ENCODE measurements around the gene SV2C. TPM values are rescaled to one million over a fixed set of nuclear protein-coding genes. Genes with fewer than 3 reads are reported as not detected.

The SV2C gene
- total RNA-seq, 2 donors from 2014 or later = not detected

DNA sequence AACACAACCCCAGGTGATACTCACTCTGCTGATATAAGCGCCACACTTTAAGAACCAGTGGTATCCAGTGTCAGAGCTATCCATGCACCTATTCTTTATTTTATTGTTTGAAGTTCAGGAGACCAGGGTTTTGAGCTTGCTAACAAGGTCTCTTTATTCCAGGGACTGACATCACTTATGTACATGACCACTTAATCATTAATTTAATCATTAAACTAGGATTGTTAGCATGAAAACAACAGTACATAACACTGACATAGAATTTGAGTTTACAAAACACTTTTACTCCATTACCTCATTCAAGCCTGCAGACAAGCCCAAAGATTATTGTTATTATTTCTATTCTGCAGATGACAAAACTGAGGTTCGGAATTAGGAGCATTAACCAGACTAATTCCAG lies 168.5 kb downstream of the SV2C start:
- Histone ChIP-seq H3K9me3 (ENCODE audit: control insufficient read depth, low read length) (no peaks in the 10 kb centered on the region), H3K9ac (ENCODE audit: extremely low read depth, low read length, poor library complexity, severe bottlenecking) (no peak overlapping the region), H3K4me1 (ENCODE audit: control insufficient read depth, insufficient read depth, low read length) (no peaks in the 10 kb centered on the region), H3K27ac (ENCODE audit: low read depth, low read length) (no peak overlapping the region), H3K27me3 (ENCODE audit: control insufficient read depth, insufficient read depth, low read length, poor library complexity, severe bottlenecking) (peaks cover 11% of the 10 kb centered on the region), H3K4me3 (ENCODE audit: low read length) (no peak overlapping the region), H3K36me3 (ENCODE audit: control insufficient read depth, insufficient read depth, low read length) (no peaks in the 10 kb centered on the region)
- Mint-ChIP-seq H3K27ac (no peak overlapping the region), H3K4me1 (no peaks in the 10 kb centered on the region), H3K9me3 (no peaks in the 10 kb centered on the region), H3K4me3 (no peak overlapping the region), H3K27me3 (ENCODE audit: insufficient read depth) (peaks cover 11% of the 10 kb centered on the region), H3K36me3 (ENCODE audit: low read depth) (no peaks in the 10 kb centered on the region)
- WGBS, 2 experiments (ENCODE audit: insufficient coverage in 1 of 2, insufficient read length in 1 of 2) = 92 to 94% methylated on average over 2 of the region's 2 CpGs
- TF ChIP-seq, protein P1, sequence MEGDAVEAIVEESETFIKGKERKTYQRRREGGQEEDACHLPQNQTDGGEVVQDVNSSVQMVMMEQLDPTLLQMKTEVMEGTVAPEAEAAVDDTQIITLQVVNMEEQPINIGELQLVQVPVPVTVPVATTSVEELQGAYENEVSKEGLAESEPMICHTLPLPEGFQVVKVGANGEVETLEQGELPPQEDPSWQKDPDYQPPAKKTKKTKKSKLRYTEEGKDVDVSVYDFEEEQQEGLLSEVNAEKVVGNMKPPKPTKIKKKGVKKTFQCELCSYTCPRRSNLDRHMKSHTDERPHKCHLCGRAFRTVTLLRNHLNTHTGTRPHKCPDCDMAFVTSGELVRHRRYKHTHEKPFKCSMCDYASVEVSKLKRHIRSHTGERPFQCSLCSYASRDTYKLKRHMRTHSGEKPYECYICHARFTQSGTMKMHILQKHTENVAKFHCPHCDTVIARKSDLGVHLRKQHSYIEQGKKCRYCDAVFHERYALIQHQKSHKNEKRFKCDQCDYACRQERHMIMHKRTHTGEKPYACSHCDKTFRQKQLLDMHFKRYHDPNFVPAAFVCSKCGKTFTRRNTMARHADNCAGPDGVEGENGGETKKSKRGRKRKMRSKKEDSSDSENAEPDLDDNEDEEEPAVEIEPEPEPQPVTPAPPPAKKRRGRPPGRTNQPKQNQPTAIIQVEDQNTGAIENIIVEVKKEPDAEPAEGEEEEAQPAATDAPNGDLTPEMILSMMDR (conservative IDR thresholded peaks at IDR 0.05) = no peak
- DNase-seq = no peak

DNA sequence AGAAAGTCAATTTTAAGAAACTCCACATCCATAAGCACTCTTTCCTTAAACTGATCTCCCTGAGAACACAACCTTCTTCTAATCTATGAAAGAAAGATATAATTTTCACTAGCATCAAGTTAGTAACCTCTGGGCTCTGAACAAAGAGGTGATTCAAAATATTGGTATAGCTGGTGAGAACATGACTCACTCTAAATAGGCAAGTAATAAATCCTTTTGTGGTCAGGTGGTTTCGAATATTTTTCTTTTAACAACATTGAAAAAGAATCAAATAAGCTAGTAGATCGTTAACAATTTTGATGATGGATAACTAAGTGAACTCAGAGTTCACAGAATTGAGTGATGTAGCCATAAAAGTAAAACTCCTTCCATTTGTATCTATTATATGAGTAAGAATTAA lies 169.3 kb downstream of the SV2C start:
- H3K9ac ChIP-seq (ENCODE audit: extremely low read depth, low read length, poor library complexity, severe bottlenecking) = no peak overlapping the region
- no peaks in the 10 kb centered on the region for H3K9me3 ChIP-seq (ENCODE audit: control insufficient read depth, low read length)
- H3K4me3 ChIP-seq (ENCODE audit: low read length) = no peak overlapping the region
- H3K4me1 ChIP-seq (ENCODE audit: control insufficient read depth, insufficient read depth, low read length) = no peaks in the 10 kb centered on the region
- 78 to 87% methylated on average over 1 to 2 of the region's 2 CpGs for WGBS, 2 experiments (ENCODE audit: insufficient coverage in 1 of 2, insufficient read length in 1 of 2)
- peaks cover 11% of the 10 kb centered on the region for H3K27me3 Mint-ChIP-seq (ENCODE audit: insufficient read depth)
- TF ChIP-seq, protein P1 (conservative IDR thresholded peaks at IDR 0.05) = no peak
- DNase-seq = no peak
- no peaks in the 10 kb centered on the region for H3K36me3 ChIP-seq (ENCODE audit: control insufficient read depth, insufficient read depth, low read length)
- H3K9me3 Mint-ChIP-seq = no peaks in the 10 kb centered on the region
- H3K4me3 Mint-ChIP-seq = no peak overlapping the region
- H3K4me1 Mint-ChIP-seq = no peaks in the 10 kb centered on the region
- H3K27me3 ChIP-seq (ENCODE audit: control insufficient read depth, insufficient read depth, low read length, poor library complexity, severe bottlenecking) = peaks cover 11% of the 10 kb centered on the region
- H3K36me3 Mint-ChIP-seq (ENCODE audit: low read depth) = no peaks in the 10 kb centered on the region
- no peak overlapping the region for H3K27ac ChIP-seq (ENCODE audit: low read depth, low read length)
- H3K27ac Mint-ChIP-seq = no peak overlapping the region

DNA sequence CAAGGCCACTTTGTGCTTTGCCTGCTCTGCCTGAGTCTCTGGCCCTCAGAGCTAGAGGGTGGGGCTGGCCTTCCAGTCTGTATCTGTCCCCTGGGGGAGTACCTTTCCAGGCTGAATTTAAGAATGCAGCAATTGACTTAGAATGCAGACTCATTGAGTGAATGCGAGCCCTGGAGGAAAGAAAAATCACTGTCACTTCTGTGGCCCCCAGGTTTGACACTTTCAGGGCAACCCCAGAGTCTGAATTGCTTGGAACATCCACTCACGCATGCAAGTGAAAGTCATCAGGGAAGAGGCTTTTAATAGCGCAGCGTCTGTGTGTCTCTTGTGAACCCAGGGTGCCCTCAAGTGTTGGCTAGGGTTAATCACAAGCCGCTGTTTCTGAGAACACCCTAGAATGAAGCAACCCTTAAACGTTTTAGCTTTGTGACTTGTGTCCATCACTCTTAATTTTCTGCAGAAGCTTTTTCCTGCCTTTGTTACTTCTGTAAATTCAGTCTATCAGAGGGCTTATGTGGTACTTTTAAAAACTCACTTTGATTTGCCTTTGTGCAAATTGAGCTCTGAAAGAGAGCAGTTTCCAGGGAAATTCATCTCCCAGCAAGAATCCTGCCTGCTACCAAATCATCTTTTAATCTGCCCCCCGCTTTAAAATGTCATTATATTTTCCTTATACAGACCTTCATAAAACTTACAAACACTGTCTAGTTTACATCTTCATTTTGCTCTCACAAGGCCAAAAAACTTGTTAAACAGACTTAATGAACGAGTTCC lies 173.1 kb downstream of the SV2C start:
- H3K9me3 ChIP-seq (ENCODE audit: control insufficient read depth, low read length) = no peaks in the 10 kb centered on the region
- H3K27me3 Mint-ChIP-seq (ENCODE audit: insufficient read depth) = peaks cover 11% of the 10 kb centered on the region
- no peak overlapping the region for H3K9ac ChIP-seq (ENCODE audit: extremely low read depth, low read length, poor library complexity, severe bottlenecking)
- H3K4me3 Mint-ChIP-seq = no peak overlapping the region
- H3K4me3 ChIP-seq (ENCODE audit: low read length) = no peak overlapping the region
- H3K4me1 Mint-ChIP-seq = no peaks in the 10 kb centered on the region
- no peaks in the 10 kb centered on the region for H3K4me1 ChIP-seq (ENCODE audit: control insufficient read depth, insufficient read depth, low read length)
- H3K27ac ChIP-seq (ENCODE audit: low read depth, low read length) = no peak overlapping the region
- H3K27ac Mint-ChIP-seq = no peak overlapping the region
- no peaks in the 10 kb centered on the region for H3K9me3 Mint-ChIP-seq
- 26 to 27% methylated on average over 8 of the region's 8 CpGs for WGBS, 2 experiments (ENCODE audit: insufficient coverage in 1 of 2, insufficient read length in 1 of 2)
- no peaks in the 10 kb centered on the region for H3K36me3 Mint-ChIP-seq (ENCODE audit: low read depth)
- no peaks in the 10 kb centered on the region for H3K36me3 ChIP-seq (ENCODE audit: control insufficient read depth, insufficient read depth, low read length)
- DNase-seq = peak; percentile 83
- peaks cover 11% of the 10 kb centered on the region for H3K27me3 ChIP-seq (ENCODE audit: control insufficient read depth, insufficient read depth, low read length, poor library complexity, severe bottlenecking)
- TF ChIP-seq, protein P1 (conservative IDR thresholded peaks at IDR 0.05) = peak; percentile 87

Measured in endodermal cell (in vitro differentiated cells).